SJSA1 (cell line): Measurements from ENCODE around the gene EIF5. TPM values are rescaled to one million over a fixed set of nuclear protein-coding genes. Genes with fewer than 3 reads are reported as not detected.

Experiments
- DNase-seq, 2 experiments: peaks; one replicate each; pipeline ENCODE4 v3.0.0-alpha.2; 2015 to 2020; ENCODE audit warnings: low spot score in 2 of 2, low read depth in 1 of 2
- H3K27ac ChIP-seq: fragments of 250-450 bp; sonication (Bioruptor Pico); 2 replicates; pipeline ENCODE4 v1.5.1; 2020; ENCODE audit warnings: mild to moderate bottlenecking, moderate library complexity
- H3K27me3 ChIP-seq: fragments of 250-450 bp; sonication (Bioruptor Pico); replicated peaks from 2 replicates; pipeline ENCODE4 v1.5.1; 2020; ENCODE audit warnings: mild to moderate bottlenecking, moderate library complexity
- H3K36me3 ChIP-seq: fragments of 250-450 bp; sonication (Bioruptor Pico); 2 replicates; pipeline ENCODE4 v1.5.1; 2020; ENCODE audit warnings: mild to moderate bottlenecking
- H3K4me1 ChIP-seq: fragments of 250-450 bp; sonication (Bioruptor Pico); replicated peaks from 2 replicates; pipeline ENCODE4 v1.6.1; 2021; ENCODE audit warnings: mild to moderate bottlenecking
- H3K4me3 ChIP-seq: fragments of 250-450 bp; sonication (Bioruptor Pico); 2 replicates; pipeline ENCODE4 v1.5.1; 2020; ENCODE audit warnings: mild to moderate bottlenecking
- H3K9me3 ChIP-seq: fragments of 250-450 bp; sonication (Bioruptor Pico); replicated peaks from 2 replicates; pipeline ENCODE4 v1.5.1; 2020; ENCODE audit warnings: mild to moderate bottlenecking
- total RNA-seq: library from RNA; depleted of rRNA; stranded (reverse); fragments of >200 nt; shearing (Covaris generic); gene quantifications from 2 replicates; pipeline ENCODE4 v1.2.3, GENCODE V29; 2014; rRNA removed

Gene EIF5
- total RNA-seq = 127 and 177 TPM in 2 replicates

DNA sequence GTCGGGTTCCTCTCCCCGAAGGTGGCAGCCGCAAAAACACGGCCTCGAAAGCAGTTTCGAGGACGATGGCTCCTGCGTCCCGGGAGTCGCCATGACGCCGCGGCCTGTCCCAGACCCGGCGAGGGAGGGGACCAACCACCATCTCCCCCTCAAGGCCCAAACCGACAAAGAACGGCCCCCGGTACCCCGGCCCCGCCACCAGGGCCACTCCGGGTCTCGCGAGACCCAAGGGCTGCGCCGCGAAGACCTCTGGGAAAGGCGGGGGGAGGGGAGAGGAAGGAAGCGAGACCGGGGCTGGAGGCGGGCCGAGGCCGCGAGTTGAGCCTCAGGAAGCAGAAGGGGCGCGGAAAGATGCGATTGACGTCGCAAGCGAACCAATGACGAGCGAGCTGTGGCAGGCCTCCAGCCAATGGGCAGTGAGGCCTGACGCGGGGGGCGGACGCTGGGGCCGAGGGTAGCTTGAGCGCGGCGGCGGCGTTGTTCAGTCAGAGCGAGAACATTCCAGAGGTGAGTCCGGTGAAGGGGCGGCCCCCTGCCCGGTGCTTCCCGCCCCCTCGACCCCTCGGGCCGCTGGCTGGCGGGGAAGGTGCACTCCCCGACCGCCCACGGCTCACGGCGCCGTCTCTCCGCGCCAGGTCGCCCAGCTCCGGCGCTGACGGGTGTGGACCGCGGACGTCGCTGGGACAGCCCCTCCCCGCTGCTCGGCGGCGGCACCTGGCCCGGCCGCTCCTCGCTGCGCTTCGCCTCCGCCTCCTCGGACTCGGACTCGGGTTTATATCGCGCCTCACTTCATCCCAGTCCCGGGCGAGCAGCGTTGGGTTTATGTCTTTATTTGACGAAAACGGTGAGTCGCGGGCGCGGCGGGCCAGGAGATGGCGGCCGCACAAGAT lies at the start of gene EIF5:
TSS of gene EIF5 (plus strand) at position 484 of the 890 bp plus-strand sequence. CDS start 1,624 bp downstream, outside the sequence.
- DNase-seq = peak; percentile 98 to 99
- H3K27me3 ChIP-seq = no peaks in the 10 kb centered on the region
- H3K36me3 ChIP-seq = peaks cover 52% of the 10 kb centered on the region
- H3K27ac ChIP-seq = peak within 1 kb of the TSS; percentile 95
- peak within 1 kb of the TSS; percentile 95 for H3K4me3 ChIP-seq
- peaks cover 13% of the 10 kb centered on the region for H3K4me1 ChIP-seq
- H3K9me3 ChIP-seq = no peaks in the 10 kb centered on the region

DNA sequence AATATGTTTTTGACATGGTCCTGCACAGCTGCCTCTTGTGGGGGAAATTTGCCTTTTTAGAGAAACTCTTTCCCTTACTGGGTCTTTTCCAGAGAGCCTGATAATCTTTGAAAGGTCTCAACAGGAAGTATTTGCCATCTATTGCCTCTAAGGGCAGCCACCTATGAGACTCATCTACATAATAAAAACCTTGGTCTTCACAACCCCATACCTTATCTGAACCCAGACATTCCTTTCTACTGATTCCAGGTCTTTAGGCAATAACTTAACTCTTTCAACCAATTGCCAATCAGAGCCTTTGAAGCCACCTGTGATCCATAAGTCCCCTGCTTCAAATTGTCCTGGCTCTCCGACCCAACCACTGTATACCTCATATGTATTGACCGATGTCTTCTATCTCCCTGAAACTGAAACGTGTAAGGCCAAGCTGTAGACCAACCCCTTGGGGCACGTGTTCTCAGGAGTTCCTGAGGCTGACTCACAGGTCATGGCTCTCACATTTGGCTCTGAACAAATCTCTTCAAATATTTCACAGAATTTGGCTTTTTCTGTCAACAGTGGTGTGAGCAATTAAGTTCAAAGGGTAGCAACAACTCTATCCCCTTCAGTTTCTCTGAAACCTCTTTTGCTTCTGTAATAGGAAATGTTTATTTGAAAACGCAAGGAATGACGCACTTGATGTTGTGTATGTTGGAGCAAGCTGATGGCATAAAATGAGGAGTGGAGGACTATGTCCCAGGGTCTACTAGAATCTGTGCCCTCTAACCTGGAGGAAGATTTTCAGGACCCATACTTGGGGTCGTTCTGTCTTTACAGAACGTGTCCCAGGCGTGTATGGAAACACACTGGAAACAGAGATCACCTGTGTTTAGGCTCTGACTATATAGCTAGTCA lies 49.2 kb upstream of the EIF5 start:
- DNase-seq = no peak
- Histone ChIP-seq H3K27me3 (no peaks in the 10 kb centered on the region), H3K4me3 (no peak overlapping the region), H3K36me3 (no peaks in the 10 kb centered on the region), H3K27ac (no peak overlapping the region), H3K9me3 (no peaks in the 10 kb centered on the region), H3K4me1 (no peaks in the 10 kb centered on the region)

DNA sequence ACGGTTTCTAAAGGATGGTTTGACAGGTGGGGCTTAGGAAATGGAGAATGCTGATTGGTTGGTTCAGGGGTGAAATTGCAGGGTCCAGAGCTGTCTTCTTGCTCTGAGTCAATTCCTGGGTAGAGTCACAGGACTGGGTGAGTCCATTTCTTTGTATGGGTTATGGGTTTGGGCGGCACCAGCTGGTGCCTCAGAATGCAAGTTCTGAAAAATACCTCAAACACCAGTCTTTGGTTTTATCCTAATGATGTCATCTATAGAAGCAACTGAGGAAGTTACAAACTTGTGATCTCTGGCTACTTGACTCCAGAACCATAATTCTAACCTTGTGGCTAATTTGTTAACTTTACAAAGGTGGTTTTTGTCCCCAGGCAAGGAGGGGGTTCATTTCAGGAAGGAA lies 47.6 kb upstream of the EIF5 start:
- peak in 1 of 2 experiments; percentile 1 for DNase-seq
- H3K4me3 ChIP-seq = no peak overlapping the region
- no peaks in the 10 kb centered on the region for H3K4me1 ChIP-seq
- H3K27ac ChIP-seq = no peak overlapping the region
- H3K9me3 ChIP-seq = no peaks in the 10 kb centered on the region
- no peaks in the 10 kb centered on the region for H3K36me3 ChIP-seq
- H3K27me3 ChIP-seq = no peaks in the 10 kb centered on the region

DNA sequence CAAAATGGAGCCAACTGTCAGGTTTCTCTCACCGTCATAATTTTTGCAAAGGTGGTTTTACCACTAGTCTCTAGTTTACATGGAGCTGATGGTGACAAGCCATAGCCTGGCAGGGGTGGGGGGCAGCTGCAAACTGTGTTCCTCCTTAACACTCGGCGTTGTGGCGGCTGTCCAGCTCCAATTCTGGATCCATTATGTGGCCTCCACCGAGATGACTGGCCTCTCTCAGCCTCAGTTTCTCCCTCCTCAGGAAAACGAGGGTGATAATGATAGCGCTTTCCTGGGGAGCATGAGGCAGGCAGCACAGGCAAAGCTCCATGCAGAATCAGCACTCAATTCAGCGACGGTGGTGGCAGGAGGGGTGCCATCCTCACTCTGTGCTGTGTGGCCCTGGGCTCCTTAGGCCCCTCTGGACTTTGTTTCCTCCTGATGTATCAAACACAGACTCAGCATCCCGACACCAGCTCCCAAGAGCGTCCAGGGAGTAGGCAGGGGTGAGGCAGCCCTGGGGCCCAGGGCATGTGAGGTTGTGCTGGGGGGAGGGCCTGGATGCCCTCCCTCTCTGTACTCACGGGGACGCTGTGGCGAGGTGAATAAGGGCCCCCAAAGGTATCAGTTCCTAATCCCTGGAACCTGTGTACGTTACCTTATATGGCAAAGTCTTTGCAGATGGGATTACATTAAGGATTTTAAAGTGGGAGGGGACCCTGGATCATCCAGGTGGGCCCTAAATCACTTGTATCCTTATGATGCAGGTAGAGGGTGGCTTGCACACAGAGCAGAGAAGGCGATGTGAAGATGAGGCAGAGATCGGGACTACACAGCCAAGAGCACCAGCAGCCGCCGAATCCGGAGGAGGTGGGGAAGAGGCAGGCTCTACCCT lies 46.8 kb upstream of the EIF5 start:
- DNase-seq = peak in 1 of 2 experiments; percentile 22
- no peaks in the 10 kb centered on the region for H3K36me3 ChIP-seq
- no peaks in the 10 kb centered on the region for H3K9me3 ChIP-seq
- H3K27me3 ChIP-seq = no peaks in the 10 kb centered on the region
- H3K27ac ChIP-seq = no peak overlapping the region
- H3K4me3 ChIP-seq = no peak overlapping the region
- no peaks in the 10 kb centered on the region for H3K4me1 ChIP-seq

DNA sequence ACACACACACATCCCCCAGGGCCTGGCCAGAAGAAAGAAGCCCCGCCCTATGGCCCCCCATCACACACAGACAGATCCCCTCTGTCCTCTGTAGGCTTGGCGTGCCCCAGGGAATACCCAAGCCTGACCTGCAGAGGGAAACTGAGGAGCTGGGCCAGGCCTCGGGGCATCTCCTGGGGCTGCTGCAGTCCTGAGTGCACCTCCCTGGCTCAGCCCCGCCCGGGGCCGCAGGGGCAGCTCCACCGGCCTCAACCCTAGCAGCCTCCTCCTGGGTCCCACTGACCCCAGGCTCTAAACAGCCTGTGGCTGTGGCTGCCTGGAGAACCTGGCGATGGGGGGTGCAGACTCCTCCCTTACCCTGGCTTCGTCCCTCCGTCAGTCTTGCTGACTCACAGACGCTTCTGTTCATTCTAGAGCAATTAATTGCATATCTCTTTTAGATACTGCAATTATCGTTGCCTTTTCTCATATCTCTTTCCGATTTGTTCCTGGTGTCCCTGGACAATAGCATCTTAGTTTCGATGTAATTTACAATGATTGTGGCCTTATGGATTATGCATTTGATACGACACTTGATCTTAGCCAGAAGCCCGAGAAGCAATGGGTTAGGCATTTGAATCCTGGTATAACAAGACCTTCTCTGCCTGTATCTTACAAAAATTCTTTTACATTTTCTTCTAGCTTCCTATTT lies 45.8 kb upstream of the EIF5 start:
- Histone ChIP-seq H3K27ac (no peak overlapping the region), H3K4me3 (no peak overlapping the region), H3K4me1 (no peaks in the 10 kb centered on the region), H3K9me3 (no peaks in the 10 kb centered on the region), H3K36me3 (no peaks in the 10 kb centered on the region), H3K27me3 (no peaks in the 10 kb centered on the region)
- no peak for DNase-seq

DNA sequence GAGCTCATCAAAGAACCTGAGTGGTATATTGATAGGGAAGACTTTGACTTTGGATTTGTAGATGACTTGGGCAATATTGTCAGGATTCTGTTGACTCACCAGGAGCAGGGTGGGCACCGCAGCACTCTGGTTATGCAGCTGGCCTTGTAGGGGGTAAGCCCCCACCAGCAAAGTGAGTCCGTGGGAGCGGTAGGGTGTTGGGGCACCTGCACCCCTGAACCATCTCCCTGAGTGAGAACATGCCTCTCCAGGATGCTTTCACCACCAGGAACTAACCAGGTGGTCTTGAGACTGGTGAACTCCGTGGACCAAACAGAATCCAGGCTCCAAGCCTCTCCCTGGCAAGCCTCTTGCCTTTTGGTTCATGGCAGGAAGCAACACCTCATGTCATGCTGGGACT lies 44.0 kb upstream of the EIF5 start:
- DNase-seq = no peak
- no peak overlapping the region for H3K4me3 ChIP-seq

DNA sequence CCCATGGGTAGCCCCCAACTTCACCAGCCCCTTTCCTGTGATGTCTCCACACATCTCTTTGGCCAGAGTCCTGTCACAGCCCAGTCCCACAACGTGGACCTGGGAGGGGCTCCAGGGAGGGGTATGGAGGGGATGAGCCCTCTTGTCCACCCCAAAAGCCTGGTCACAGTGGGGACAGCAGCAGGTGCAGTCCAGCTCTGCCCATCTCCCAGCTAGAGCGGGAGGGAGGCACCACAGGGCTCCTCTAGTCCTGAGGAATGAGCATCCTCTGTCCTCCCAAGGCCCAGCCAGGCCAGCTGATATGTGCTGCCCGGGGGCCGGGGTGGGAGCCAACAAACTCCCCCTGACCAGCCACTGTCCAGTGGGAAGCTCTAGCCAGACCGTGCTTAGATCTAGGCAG lies 43.5 kb upstream of the EIF5 start:
- no peak for DNase-seq
- Histone ChIP-seq H3K27me3 (no peaks in the 10 kb centered on the region), H3K4me3 (no peak overlapping the region), H3K4me1 (no peaks in the 10 kb centered on the region; the same call in 1 of the 2 replicates), H3K9me3 (no peaks in the 10 kb centered on the region), H3K36me3 (no peaks in the 10 kb centered on the region), H3K27ac (no peak overlapping the region)

More for the DNA sequence above, 44.0 kb upstream of the EIF5 start:
- H3K9me3 ChIP-seq = no peaks in the 10 kb centered on the region
- H3K36me3 ChIP-seq = no peaks in the 10 kb centered on the region
- H3K27ac ChIP-seq = no peak overlapping the region
- H3K27me3 ChIP-seq = no peaks in the 10 kb centered on the region
- no peaks in the 10 kb centered on the region for H3K4me1 ChIP-seq

DNA sequence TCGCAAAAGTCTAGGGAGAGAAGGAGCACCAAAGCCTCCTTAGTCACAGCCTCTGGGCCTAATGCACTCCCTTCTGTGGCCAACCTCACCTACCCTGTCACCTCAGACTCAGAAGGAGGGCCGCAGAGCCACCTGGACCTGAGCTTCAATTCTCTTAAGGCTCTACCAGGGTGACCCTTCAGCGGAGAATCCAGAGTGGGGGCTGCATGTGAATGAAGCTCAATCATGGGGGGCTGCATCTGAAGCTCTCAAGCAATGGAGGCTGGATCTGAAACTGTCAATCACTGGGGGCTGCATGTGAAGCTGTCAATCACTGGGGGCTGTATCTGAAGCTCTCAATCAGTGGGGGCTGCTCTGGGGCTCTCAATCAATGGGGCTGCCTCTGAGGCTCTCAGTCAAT lies 43.1 kb upstream of the EIF5 start:
- no peak for DNase-seq
- H3K9me3 ChIP-seq = no peaks in the 10 kb centered on the region
- no peak overlapping the region for H3K27ac ChIP-seq
- H3K27me3 ChIP-seq = no peaks in the 10 kb centered on the region
- no peaks in the 10 kb centered on the region for H3K36me3 ChIP-seq
- no peak overlapping the region for H3K4me3 ChIP-seq
- H3K4me1 ChIP-seq = peaks cover 4% of the 10 kb centered on the region; the same call in 1 of the 2 replicates

DNA sequence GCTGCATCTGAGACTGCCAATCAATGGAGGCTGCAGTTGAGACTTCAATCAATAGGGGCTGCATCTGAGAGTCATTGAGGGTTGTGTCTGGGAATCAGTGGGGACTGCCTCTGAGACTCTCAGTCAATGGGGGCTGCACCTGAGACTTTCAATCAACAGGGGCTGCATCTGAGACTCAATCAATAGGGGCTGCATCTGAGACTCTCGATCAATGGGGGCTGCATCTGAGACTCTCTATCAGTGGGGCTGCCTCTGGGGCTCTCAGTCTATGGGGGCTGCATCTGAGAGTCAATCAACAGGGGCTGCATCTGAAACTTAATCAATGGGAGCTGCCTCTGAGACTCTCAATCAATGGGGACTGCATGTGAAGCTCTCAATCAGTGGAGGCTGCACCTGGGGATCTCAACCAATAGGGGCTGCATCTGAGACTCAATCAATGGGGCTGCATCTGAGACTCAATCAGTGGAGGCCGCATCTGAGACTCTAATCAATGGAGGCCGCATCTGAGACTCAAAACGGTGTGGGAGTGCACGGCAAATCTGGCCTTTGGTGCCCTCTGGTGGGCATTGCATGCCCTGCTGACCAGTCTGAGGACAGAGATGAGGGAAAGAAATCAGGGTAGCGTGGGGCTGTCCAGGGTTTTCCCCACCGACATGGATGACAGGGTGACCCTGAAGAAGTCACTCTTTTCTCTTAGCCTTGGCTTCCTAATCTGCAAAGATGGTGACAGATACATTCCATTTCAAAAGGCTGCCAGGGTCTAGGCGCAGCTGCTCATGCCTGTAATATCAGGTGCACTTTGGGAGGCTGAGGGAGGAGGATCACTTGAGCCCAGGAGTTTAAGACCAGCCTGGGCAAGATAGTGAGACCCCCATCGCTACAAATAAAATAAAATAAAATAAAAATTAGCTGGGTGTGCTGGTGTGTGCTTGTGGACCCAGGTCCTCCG lies 41.3 kb upstream of the EIF5 start:
- Histone ChIP-seq H3K36me3 (no peaks in the 10 kb centered on the region), H3K9me3 (no peaks in the 10 kb centered on the region), H3K4me1 (peaks cover 4% of the 10 kb centered on the region; the same call in 1 of the 2 replicates), H3K4me3 (no peak overlapping the region), H3K27ac (no peak overlapping the region), H3K27me3 (no peaks in the 10 kb centered on the region)
- peak; percentile 46 to 63 for DNase-seq

DNA sequence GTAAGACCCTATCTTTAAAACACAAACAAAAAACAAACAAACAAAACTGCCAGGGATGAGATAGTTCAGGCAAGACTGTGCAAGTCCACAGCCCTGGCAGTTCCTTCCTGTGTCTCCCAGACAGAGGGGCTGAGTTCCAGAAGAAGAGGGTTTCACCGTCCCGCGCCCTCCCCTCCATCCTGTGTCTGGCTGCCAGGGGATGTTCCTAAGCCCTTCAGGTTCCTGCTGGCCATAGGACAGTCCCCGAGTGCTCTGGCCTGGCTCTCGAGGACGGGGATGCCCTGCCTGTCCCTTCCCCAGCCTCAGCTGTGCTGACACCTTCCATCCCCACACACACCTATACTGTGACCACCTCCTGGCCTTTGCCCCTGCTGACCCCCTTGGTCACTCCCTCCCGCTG lies 40.6 kb upstream of the EIF5 start:
- no peaks in the 10 kb centered on the region for H3K27me3 ChIP-seq
- peaks cover 4% of the 10 kb centered on the region; the same call in 1 of the 2 replicates for H3K4me1 ChIP-seq
- no peak for DNase-seq
- no peak overlapping the region for H3K4me3 ChIP-seq
- no peak overlapping the region for H3K27ac ChIP-seq
- H3K36me3 ChIP-seq = no peaks in the 10 kb centered on the region
- H3K9me3 ChIP-seq = no peaks in the 10 kb centered on the region

DNA sequence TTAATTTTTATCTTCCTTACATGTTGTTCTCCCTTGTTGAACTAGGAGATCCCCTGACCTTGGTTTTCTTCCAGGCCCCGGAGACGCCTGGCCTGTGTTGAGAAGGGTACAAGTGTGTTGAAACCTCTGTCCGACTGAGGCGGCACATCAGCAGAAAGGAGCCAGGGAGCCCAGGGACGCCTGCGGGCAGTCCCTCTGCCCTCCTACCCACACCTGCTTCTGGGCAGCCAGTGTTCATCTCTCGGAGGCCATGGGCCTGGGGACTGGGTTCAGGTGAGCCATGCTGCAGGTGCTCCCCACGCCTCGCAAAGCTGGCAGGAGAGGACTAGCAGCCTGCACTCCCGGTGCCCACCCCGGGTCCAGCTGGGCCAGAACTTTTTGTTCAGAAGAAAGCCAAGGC lies 39.9 kb upstream of the EIF5 start:
- no peak overlapping the region for H3K27ac ChIP-seq
- DNase-seq = no peak
- H3K27me3 ChIP-seq = no peaks in the 10 kb centered on the region
- H3K36me3 ChIP-seq = no peaks in the 10 kb centered on the region
- H3K4me1 ChIP-seq = peaks cover 4% of the 10 kb centered on the region; the same call in 1 of the 2 replicates
- H3K9me3 ChIP-seq = no peaks in the 10 kb centered on the region
- H3K4me3 ChIP-seq = no peak overlapping the region

DNA sequence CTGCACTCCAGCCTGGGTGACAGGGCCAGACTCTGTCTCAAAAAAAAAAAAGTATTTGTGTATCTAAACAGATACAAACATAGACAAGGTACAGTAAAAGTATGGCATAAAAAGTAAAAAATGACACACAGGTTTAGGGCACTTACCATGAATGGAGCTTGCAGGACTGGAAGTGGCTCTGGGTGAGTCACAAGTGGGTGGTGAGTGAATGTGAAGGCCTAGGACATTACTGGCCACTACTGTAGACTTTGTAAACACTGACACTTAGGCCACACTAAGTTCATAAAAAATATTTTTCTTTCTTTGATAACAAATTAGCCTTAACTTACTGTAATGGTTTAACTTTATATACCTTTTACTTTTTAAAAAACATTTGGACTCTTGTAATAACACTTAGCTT lies 38.0 kb upstream of the EIF5 start:
- Histone ChIP-seq H3K27ac (no peak overlapping the region), H3K4me1 (peaks cover 4% of the 10 kb centered on the region; the same call in 1 of the 2 replicates), H3K27me3 (no peaks in the 10 kb centered on the region), H3K4me3 (no peak overlapping the region), H3K36me3 (no peaks in the 10 kb centered on the region), H3K9me3 (no peaks in the 10 kb centered on the region)
- peak; percentile 21 to 61 for DNase-seq
